Keratinocyte (primary cell): ENCODE results near the gene MAPRE3. TPM values are rescaled to one million over a fixed set of nuclear protein-coding genes. Genes with fewer than 3 reads are reported as not detected.

Experiments used
- DNase-seq: peaks from one replicate; pipeline ENCODE4 v3.0.0-alpha.2; 2011; ENCODE audit warnings: low read depth, missing footprints, low spot score
- FAIRE-seq: peaks from 2 replicates; lab custom pipeline; 2011; peaks lifted over from hg19 to GRCh38; lab: Jason Lieb, UNC
- H2AFZ ChIP-seq: 2 replicates; pipeline ENCODE4 v1.6.0; 2012; ENCODE audit warnings: low read length, control low read depth, inconsistent platforms; ENCODE audit not compliant: control insufficient read depth
- H3K27ac ChIP-seq: 2 replicates; pipeline ENCODE4 v1.5.1; 2011; ENCODE audit warnings: low read length; ENCODE audit not compliant: control insufficient read depth, insufficient read depth
- H3K27me3 ChIP-seq: 3 replicates; pipeline ENCODE4 v1.6.0; 2011; ENCODE audit warnings: low read length; ENCODE audit not compliant: control insufficient read depth, insufficient read depth; ENCODE audit errors: extremely low read depth
- H3K36me3 ChIP-seq, 2 experiments: 2 replicates in 1 of 2; 3 replicates in 1 of 2; pipeline ENCODE4 v1.5.1; 2011; ENCODE audit warnings: low read length in 2 of 2, mild to moderate bottlenecking in 1 of 2; ENCODE audit not compliant: control insufficient read depth in 2 of 2, insufficient read depth in 2 of 2; ENCODE audit errors: extremely low read depth in 1 of 2
- H3K4me1 ChIP-seq: 3 replicates; pipeline ENCODE4 v1.5.1; 2011; ENCODE audit warnings: low read length; ENCODE audit not compliant: control insufficient read depth, insufficient read depth; ENCODE audit errors: extremely low read depth
- H3K4me2 ChIP-seq: 3 replicates; pipeline ENCODE4 v1.6.0; 2011; ENCODE audit warnings: low read depth, low read length; ENCODE audit not compliant: control insufficient read depth, insufficient read depth; ENCODE audit errors: extremely low read depth
- H3K4me3 ChIP-seq, 3 experiments: fragments of 200-600 bp in 1 of 3; sonication (generic) in 1 of 3; 2 replicates in 2 of 3; 3 replicates in 1 of 3; pipeline ENCODE4 v1.5.1; 2011 to 2016; ENCODE audit warnings: low read length in 3 of 3, mild to moderate bottlenecking in 3 of 3, control low read depth in 2 of 3, inconsistent platforms in 1 of 3, low read depth in 1 of 3, mixed read lengths in 1 of 3, mixed run types in 1 of 3, moderate library complexity in 1 of 3; ENCODE audit not compliant: control insufficient read depth in 2 of 3, insufficient read depth in 2 of 3; ENCODE audit errors: extremely low read depth in 1 of 3
- H3K79me2 ChIP-seq: 2 replicates; pipeline ENCODE4 v1.6.0; 2012; ENCODE audit warnings: low read length; ENCODE audit not compliant: control insufficient read depth, insufficient read depth
- H3K9ac ChIP-seq: 3 replicates; pipeline ENCODE4 v1.6.0; 2011; ENCODE audit warnings: low read length; ENCODE audit not compliant: control insufficient read depth, insufficient read depth; ENCODE audit errors: extremely low read depth
- H3K9me1 ChIP-seq: 3 replicates; pipeline ENCODE4 v1.6.0; 2011; ENCODE audit warnings: low read length; ENCODE audit not compliant: control insufficient read depth, insufficient read depth; ENCODE audit errors: extremely low read depth
- H3K9me3 ChIP-seq: 2 replicates; pipeline ENCODE4 v1.5.1; 2012; ENCODE audit warnings: low read depth, low read length; ENCODE audit not compliant: control insufficient read depth
- H4K20me1 ChIP-seq: 3 replicates; pipeline ENCODE4 v1.6.0; 2011; ENCODE audit warnings: low read length; ENCODE audit not compliant: control insufficient read depth, insufficient read depth; ENCODE audit errors: extremely low read depth
- CTCF ChIP-seq, 3 experiments: IDR thresholded peaks in 1 of 3; conservative IDR thresholded peaks in 1 of 3; optimal IDR thresholded peaks in 1 of 3; 2 replicates in 2 of 3; 3 replicates in 1 of 3; pipeline versions ENCODE3 to v1.5.1; 2011; ENCODE audit warnings: low read length in 3 of 3, mild to moderate bottlenecking in 3 of 3, moderate library complexity in 2 of 3, control low read depth in 1 of 3, inconsistent platforms in 1 of 3; ENCODE audit not compliant: insufficient read depth in 2 of 3; ENCODE audit errors: extremely low read depth in 1 of 3
- EZH2 ChIP-seq: IDR thresholded peaks from one replicate; pipeline ENCODE4 v1.6.1; 2012; ENCODE audit warnings: inconsistent platforms, mild to moderate bottlenecking, low read length, moderate library complexity
- dilution Hi-C: fragments of 300-500 bp; cut with MboI; formaldehyde crosslinking; loops from one replicate; pipeline ENCODE4 v1.7.0; 2020; ENCODE audit warnings: low sequenced_read_pairs; ENCODE audit not compliant: extremely low pct_ligation_motif_present
- polyA plus RNA-seq, 5 experiments: library from polyadenylated mRNA; depleted of rRNA in 3 of 5; stranded (reverse) in 3 of 5; stranded (forward) in 1 of 5; unstranded in 1 of 5; fragments of >200 nt; gene quantifications; 1 replicate in 1 of 5; 2 replicates in 3 of 5; 3 replicates in 1 of 5; pipeline versions ENCODE4 v1.2.1 to v1.2.3, GENCODE V29; 2011 to 2012; ENCODE audit warnings: missing spikeins in 2 of 5, low read depth in 1 of 5, low replicate concordance in 1 of 5

The MAPRE3 gene
- polyA plus RNA-seq, 1 donor (not counting 4 experiments of a cell fraction or from before 2014, with no cell fraction given) = 12.6 TPM

- H3K27ac ChIP-seq = no peak overlapping the region
- no peaks in the 10 kb centered on the region for H3K36me3 ChIP-seq
- H4K20me1 ChIP-seq = no peaks in the 10 kb centered on the region
- FAIRE-seq (no peak), DNase-seq (no peak)
- H3K9me3 ChIP-seq = no peaks in the 10 kb centered on the region
- no peaks in the 10 kb centered on the region for H3K27me3 ChIP-seq
- TF ChIP-seq EZH2 (no peak), CTCF (optimal IDR thresholded peaks at IDR 0.05 in 1 of 3, IDR thresholded peaks at IDR 0.05 in 1 of 3, conservative IDR thresholded peaks at IDR 0.05 in 1 of 3; ENCODE audit: extremely low read depth in 1 of 3, insufficient read depth in 2 of 3, low read length in 3 of 3) (no peak)
- no peaks in the 10 kb centered on the region for H3K79me2 ChIP-seq
- no peaks in the 10 kb centered on the region for H3K9me1 ChIP-seq
- no peak overlapping the region for H3K9ac ChIP-seq
- no peak overlapping the region for H3K4me2 ChIP-seq
- H3K4me1 ChIP-seq = no peaks in the 10 kb centered on the region
- no peak overlapping the region for H2AFZ ChIP-seq
- dilution Hi-C loops = no loop called here
- H3K4me3 ChIP-seq = no peak overlapping the region
Measured at GRCh38 chr2:27000995-27001394, 30.6 kb downstream of the MAPRE3 start.

- Histone ChIP-seq H3K27ac (no peak overlapping the region), H2AFZ (no peak overlapping the region), H3K4me2 (no peak overlapping the region), H4K20me1 (no peaks in the 10 kb centered on the region), H3K4me1 (no peaks in the 10 kb centered on the region), H3K27me3 (no peaks in the 10 kb centered on the region), H3K9me3 (no peaks in the 10 kb centered on the region), H3K36me3 (no peaks in the 10 kb centered on the region), H3K9ac (no peak overlapping the region), H3K79me2 (no peaks in the 10 kb centered on the region), H3K4me3 (no peak overlapping the region), H3K9me1 (no peaks in the 10 kb centered on the region)
- dilution Hi-C loops = no loop called here
- TF ChIP-seq EZH2 (no peak), CTCF (optimal IDR thresholded peaks at IDR 0.05 in 1 of 3, IDR thresholded peaks at IDR 0.05 in 1 of 3, conservative IDR thresholded peaks at IDR 0.05 in 1 of 3; ENCODE audit: extremely low read depth in 1 of 3, insufficient read depth in 2 of 3, low read length in 3 of 3) (no peak)
- FAIRE-seq (no peak), DNase-seq (no peak)
Measured at GRCh38 chr2:27001950-27002349, 31.5 kb downstream of the MAPRE3 start.
